Measurements from ENCODE around the gene PERM1.
"Not testable (repeated sequence)": the region's sequence is repeated elsewhere in the genome, so short reads cannot be mapped to it uniquely, and the experiment has no call there.

The PERM1 gene

DNA sequence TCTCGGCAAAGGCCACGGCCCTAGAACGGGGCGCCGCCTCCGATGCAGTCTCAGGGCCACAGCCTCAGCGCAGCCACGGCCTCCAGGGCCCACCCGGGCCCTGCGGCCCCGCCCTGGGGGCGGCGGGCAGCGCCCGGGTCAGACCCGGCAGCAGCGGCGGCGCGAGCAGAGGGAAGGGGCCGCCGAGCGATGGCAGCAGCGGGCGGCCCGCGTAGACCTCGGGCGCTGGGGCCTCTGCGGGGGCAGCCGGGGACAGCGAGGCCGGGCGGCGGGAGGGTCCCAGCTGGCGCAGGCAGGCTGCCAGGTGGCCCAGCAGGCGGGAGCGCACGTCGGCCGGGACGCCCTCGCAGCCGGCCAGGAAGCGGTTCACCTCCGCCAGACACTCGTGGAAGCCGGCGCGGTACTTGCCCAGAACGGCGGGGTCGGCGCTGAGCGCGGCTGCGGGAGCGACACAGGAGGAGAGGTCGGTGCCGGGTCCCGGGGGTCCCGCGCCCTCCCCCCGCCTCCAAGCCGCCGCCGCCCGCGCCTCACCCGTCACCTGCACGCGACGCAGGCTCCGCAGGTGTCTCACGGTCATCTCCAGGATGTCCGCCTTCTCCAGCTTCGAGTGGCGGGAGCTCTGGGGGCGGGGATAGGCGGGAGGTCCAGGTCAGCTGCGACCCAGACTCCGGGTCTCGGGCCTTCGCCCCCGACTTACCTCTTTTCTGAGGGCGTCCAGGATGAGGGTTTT is 17.3 kb upstream of the PERM1 start:
- no peak for DNase-seq (ENCODE audit: low read depth in 2 of 2)

DNA sequence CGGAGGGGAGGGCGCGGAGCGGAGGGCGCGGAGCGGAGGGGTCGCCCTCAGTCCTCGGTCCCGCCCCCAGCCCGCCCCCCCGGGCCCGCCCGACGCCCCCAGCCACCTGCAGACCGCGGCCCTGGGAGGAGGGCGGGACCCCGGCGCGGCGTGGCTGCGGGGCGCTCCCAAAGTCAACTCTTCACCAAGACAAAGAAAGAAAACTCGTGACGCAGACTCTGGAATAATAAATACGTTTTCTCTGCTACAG is 16.8 kb upstream of the PERM1 start:
- no peak for DNase-seq (ENCODE audit: low read depth in 2 of 2)

DNA sequence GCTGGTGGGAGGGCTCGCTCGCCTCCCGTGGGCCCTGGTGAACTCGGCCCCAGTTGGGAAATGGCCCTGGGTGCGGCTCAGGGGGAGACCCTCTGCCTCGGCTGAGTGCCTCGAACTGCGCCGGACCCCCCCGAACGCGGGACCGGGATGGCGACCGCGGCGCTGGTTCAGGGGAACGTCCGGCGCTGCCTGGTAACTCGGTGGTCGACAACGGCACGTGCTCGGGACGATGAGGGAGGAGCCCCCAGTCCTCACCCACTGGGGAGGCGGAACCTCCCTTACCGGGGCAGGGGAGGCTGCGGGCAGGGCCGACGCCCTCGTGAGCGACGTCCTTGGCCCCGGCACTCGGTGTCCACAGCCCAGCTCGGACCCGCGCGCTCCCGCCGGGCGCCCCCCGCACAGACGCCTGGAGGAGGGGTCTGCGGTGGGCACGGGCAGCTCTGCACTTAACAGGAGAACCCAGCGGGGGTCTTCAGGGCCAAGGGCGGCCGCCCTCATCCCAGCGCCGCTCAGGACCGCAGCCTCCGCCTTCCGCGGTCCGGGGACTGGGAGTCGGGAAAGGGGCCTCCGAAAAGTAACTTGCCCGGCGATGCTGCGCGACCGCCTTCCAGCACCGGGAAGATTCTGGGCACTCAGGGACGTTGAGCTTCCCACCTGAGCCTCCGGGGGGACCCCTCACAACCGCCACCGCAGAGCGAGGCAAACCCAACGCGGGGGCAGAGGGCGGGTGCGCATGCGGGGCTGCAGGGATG is 16.3 kb upstream of the PERM1 start:
- no peak for DNase-seq (ENCODE audit: low read depth in 2 of 2)

DNA sequence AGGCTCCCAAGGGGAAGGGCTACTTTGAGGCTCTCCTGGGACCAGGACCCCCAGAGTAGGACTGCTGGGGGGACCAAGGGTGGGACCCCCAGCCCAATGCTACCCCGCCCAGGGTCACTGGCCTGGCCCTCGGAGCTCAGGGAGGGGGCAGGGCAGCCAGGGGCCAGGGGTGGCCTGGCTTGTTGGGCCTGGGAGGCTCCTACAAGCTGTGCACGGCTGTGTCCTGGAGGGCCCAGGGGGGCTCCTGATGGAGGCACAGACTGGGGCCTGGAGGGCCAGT is 15.8 kb upstream of the PERM1 start:
- no peak for DNase-seq (ENCODE audit: low read depth in 2 of 2)

DNA sequence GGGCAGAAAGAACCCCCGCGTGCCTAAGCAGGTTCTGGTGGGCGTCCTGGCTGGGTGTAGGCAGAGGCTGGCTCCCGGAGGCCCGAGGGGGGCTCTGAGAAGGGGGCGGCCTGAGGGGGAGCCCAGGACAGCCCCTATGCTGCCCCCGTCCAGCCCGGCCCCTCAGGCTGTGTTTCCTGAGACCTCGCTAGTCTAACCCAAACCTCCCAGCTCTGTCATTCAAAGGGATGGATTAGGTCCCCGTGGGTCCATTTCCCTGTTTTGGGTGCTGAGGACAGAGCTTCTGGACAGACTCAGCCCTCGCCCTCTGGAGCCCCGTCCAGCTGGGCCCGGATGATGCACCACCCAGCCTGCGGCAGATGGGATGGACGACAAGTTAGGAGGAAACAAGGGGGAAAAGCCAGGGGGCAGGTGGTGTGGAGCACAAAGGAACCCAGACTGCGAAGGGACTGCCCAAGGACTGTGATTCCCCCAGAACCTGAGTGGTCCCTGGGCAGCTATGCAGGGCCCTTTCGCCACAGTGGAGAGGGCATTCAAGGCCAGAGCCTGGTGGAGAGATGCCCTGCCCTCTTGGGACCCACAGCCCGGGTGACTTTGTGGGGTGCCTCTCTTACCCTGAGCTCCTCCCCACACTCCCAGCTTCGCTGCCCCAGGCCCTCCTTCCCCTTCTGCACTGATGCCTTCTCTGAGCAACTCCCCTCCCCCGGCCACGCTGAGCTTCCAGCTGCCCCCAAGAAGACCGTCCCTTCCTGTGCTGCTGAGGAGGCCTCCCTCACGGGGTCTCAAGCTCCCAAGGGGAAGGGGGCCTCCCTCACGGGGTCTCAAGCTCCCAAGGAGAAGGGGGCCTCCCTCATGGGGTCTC is 15.2 kb upstream of the PERM1 start:
- DNase-seq (ENCODE audit: low read depth in 2 of 2), result no peak

DNA sequence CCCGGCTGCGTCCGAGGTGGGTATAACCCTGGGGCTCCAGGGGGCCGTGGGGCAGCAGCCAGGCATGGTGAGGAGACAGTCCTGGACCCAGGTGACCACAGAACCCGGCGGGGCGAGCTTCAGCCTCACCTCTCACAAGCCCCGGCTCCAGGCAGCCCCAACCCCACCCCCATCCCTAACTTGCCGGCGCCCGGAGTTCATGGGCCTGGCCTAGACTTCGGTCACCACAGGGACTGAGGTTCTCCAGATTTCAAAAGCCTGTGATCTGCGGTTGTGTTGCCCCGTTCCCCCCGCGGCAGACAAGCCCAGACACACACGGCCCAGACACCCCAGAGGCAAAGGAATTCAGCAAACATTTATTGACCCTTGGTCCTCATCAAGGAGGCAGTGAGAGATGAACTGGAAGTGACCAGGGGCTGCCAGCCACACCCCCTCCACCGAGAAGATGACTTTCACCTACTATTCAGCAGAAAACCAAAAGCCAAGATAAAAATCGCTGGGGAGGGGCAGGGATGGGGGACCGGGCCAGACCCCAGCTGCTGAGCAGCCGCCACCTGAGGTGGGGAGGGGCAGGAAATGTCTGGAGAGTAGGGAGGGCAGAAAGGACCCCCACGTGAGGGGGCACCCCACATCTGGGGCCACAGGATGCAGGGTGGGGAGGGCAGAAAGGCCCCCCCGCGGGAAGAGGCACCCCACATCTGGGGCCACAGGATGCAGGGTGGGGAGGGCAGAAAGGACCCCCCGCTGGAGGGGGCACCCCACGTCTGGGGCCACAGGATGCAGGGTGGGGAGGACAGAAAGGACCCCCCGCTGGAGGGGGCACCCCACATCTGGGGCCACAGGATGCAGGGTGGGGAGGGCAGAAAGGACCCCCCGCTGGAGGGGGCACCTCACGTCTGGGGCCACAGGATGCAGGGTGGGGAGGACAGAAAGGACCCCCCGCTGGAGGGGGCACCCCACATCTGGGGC is 14.1 kb upstream of the PERM1 start:
- DNase-seq (ENCODE audit: low read depth in 2 of 2), result no peak

DNA sequence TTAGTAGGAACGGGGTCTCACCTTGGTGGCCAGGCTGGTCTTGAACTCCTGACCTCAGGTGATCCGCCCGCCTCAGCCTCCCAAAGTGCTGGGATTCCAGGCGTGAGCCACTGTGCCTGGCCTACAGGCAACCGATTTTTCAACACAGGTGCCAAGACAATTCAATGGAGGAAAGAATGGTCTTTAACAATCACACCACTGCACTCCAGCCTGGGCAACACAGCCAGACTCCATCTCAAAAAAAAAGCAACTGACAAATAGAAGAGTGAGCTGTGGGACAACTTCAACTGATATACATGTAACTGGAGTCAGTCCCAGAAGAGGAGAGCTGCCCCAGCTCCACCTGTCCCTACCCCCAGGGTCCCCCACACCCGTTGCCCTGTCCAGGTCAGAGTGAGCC is 12.7 kb upstream of the PERM1 start:
- not testable (repeated sequence) for DNase-seq (ENCODE audit: low read depth in 2 of 2)

DNA sequence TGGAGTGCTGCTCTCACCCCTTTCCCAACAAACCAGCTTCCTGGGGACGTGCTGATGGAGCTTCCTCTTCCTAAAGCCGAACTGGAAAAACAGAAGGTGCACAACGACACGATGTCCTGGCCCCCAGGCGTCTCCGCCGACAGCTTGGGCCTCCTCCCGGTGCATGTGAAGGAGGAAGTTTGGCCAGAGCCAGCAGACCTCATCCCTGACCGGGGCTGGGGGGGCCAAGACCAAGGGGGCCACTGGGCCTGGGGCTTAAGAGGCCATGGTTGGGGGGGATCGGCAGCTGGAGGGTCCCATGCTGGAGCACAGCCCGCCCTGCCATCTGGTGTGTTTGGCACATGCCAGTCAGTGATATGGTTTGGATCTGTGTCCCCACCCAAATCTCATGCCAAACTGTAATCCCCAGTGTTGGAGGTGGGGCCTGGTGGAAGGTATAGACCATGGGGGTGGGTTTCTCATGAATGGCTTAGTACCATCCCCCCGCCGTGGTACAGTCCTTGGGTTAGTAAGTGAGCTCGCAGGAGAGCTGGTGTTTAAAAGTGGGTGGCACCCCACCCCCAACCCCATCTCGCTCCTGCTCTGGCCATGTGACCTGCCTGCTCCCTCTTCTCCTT is 11.6 kb upstream of the PERM1 start:
- DNase-seq (ENCODE audit: low read depth in 2 of 2), result no peak

DNA sequence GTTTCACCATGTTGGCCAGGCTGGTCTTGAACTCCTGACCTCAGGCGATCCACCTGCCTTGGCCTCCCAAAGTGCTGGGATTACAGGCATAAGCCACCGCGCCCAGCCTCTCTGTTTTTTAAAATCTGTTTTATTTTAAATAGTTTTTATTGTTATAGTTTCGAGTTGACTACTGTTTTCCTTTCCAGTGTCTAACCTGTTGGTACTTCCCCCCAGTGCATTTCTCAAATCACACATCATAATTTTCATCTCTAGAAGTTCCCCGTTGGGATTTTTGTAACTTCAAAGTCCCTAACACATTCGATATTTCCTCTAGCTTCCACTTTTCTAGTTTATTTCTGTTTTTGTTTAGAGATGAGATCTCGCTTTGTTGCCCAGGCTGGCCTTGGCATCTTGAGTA is 10.5 kb upstream of the PERM1 start:
- DNase-seq (ENCODE audit: low read depth in 2 of 2), result no peak

DNA sequence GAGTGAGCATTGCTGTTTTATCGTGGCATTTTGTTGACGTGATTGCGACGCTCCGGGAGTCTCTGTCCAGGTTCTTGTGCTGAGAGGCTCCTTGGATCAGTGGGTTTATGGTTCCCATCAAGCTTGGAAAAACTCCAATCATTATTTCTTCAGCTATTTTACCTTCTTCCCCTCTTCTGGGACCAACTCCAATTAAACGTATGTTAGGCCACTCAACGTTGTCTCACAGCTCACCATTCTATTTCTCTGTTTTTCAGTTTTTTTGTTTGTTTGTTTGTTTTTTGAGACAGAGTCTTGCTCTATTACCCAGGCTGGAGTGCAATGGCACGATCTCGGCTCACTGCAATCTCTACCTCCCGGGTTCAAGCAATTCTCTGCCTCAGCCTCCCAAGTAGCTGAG is 10.0 kb upstream of the PERM1 start:
- no peak for DNase-seq (ENCODE audit: low read depth in 2 of 2)

DNA sequence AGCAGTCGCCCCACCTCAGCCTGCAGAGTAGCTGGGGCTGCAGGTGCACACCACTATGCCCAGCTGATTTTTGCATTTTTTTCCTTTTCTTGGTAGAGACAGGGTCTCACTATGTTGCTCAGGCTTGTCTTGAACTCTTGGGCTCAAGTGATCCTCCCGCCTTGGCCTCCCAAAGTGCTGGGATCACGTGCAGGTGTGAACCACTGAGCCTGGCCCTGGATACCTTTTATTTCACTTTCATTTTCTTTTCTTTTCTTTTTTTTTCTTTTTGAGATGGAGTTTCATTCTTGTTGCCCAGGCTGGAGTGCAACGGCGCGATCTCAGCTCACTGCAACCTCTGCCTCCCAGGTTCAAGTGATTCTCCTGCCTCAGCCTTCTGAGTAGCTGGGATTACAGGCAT is 9.4 kb upstream of the PERM1 start:
- not testable (repeated sequence) for DNase-seq (ENCODE audit: low read depth in 2 of 2)

DNA sequence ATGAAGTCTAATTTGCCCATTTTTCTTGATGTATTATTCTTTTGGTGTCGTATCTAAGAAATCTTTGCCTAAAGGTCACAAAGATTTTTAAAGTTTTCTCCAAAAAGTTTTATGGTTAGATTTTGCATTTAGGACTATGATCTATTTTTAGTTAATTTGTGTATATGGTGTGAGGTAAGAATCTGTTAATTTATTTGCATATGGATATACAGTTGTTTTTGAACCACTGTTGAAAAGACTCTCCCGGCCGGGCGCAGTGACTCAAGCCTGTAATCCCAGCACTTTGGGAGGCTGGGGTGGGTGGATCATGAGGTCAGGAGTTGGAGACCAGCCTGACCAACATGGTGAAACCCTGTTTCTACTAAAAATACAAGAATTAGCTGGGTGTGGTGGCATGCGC is 6.2 kb upstream of the PERM1 start:
- DNase-seq (ENCODE audit: low read depth in 2 of 2), result not testable (repeated sequence)

DNA sequence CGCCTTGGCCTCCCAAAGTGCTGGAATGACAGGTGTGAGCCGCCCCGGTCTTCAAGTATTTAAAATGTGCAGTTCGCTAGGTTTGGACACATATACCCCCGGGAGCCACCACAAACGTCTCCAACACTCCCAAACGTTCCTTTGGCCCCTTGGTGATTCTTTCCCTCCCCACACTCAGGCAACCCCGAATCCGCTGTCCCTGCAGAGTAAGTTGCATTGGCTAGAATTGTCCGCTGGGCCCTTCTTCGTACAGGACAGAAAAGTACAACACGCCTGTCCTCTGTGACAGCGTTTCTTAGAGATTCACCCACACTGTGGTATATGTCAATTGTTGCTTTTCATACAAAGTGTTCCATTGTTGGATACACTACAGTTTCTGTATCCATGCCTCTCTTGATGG is 3.2 kb upstream of the PERM1 start:
- DNase-seq (ENCODE audit: low read depth in 2 of 2), result no peak

DNA sequence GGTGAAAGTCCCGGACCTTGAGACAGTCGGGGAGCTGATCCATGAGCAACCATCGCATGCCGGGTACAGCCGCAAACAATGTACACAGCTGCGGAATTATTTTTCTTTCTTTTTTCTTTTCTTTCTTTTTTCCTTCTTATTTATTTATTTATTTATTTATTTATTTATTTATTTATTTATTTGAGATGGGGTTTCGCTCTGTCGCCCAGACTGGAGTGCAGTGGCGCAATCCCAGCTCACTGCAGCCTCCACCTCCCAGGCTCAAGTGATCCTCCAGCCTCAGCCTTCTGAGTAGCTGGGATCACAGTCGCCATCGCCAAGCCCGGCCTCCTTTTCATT is 2.6 kb upstream of the PERM1 start:
- no peak for DNase-seq (ENCODE audit: low read depth in 2 of 2)

DNA sequence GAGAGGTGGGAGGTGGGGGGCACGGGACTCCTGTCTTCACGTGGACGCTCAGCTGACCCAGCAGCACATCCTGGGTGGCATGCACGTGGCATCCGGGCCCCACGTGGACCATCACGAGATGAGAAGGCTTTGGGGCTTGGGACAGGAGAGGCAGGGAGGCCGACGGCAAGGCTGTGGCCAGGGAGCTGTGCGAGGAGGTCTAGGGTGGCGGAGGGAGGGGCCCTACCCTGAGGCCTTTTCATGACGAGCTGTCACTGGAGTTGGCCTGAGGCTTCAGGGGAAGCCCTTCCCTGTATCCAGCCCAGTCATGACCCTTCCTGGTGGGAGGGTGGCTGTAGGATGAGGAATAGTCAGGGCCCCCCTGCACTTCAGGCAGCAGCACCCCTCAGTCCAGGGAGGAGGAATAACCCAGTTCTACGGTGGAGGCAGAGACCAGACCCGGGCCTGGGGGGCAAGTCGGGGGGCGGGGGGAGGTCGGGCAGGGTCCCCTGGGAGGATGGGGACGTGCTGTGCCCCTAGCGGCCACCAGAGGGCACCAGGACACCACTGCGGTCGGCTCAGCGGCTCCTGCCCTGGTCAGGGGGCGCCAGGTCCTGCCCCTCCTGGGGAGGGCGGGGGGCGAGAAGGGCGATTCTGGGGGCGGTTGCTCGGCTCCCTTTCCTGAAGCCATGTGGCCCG is 2.0 kb upstream of the PERM1 start:
- DNase-seq (ENCODE audit: low read depth in 2 of 2), result peak; percentile 45 to 55

DNA sequence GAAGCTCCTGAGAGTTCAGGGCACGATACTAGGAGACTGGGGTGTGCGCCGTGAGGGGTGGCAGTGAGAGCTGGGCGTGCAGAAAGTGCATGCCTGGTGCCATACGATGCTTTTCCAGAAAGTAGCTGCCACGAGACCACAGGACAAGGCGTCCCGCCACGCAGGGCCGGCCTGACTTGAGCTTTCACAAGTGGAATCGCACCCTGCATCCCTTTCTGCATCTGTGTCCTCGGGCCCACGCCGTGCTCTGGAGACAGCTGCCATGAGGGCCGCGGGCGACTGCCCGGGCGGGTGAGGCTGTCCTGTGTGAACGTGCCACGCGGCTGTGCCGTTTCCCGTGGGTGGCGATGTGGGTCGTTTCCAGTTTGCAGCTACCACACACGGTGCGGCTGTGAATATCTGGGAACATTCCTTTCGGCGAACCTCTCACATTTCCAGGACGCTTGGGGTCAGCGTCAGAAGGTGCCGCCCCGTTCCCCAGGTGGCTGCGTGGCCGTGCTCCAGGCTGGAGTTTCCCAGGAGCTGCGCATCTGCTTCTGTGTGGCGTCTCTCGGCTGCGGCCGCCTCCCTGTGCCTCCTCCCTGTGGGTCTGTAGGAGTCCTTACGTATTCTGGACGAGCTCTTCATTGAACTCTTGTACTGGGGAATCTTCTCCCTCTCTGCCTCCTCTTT is 1.0 kb upstream of the PERM1 start:
- no peak for DNase-seq (ENCODE audit: low read depth in 2 of 2)

DNA sequence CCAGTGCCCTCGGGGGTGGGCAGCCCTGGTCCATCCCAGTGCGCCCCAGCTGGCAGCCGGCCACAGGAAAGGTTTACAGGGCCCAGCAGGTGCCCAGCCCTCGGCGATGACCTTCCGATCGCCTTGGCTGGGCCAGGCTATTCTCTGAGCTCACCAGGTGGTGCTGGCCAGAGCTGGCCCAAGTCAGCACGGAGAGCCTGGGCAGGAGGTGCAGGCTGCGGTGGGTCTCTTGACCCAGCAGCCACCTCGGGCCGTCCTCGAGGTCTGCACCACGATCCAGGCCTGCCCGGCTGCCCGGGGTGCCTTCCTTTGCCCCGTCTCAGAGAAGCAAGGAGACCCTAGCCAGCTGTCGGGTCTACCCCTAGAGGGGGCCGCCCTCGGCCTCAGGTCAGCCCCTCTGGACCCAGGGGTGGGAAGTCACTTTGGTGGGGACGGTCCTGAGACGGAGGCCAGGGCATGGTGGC is 370 bp downstream of the PERM1 start:
- DNase-seq (ENCODE audit: low read depth in 2 of 2), result no peak

DNA sequence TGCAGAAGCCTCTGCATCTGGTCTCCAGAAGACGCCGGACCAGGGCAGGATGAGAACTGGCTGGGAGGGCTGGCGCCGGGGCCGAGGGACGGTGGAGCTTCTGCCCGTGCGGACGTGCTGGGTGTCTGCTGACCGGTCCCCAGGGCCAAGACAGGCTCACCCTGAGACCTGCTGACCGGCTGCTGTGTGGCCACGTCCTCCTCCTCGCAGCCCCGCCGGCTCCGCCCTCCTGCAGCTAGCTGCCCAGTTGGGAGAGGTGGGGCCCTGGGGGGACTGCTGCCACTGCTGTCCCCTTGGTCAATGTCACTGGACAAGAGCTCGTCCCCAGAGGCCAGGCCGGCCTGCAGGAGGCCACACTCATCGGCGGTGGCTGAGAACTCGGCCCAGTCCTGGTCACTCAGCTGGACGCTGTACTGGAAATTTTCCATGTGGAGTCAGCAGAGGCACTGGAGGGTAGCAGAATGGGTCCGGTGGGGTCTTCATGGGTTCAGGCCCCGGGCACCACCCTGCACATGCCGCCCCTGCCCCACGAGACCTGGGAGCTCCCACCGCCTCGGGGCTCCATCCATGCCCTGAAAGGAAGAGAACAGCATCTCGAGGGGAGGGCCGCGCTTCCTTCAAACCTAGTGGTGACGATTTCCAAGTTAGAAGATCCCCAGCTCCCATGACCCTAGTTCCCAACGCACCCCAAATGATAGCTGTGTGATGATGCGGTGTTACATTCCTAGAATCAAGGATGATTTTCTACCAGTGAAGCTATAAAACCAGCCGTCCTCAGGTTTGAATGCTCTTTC is 1.1 kb downstream of the PERM1 start:
- no peak for DNase-seq (ENCODE audit: low read depth in 2 of 2)

DNA sequence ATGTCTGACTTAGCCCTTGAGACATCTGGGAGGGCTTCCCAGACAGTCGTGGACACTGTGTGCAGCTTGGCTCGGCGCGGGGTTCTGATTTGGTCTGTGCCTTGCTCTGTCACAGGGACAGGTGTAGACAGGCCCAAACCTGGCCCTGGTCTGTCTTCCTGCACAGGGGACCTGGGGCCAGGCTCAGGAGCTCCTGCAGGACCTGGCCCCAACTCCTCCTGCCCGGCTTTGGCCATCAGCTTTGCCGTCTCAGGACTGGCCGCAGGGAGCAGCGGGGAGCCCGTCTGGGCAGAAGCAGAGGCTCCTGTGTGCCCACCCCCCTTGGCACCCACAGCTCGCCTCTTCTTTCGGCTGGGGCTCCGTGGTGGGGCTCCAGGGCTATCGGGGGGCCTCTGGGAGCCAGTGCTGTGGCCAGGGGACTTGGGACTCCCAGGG is 1.7 kb downstream of the PERM1 start:
- no peak for DNase-seq (ENCODE audit: low read depth in 2 of 2)

DNA sequence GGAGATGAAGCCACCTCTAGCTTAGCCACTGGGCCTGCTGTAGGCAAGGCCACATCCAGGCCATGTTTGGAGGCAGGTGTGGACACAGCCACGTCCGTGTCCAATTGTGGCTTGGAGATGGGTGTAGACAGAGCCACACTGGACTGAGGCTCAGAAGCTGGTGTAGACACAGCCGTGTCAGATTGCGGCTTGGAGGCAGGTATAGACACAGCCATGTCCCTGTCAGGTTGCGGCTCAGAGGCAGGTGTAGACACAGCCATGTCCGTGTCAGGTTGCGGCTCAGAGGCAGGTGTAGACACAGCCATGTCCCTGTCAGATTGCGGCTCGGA is 2.2 kb downstream of the PERM1 start:
- no peak for DNase-seq (ENCODE audit: low read depth in 2 of 2)

All from stimulated activated CD4-positive, alpha-beta T cell treated with anti-CD3 and anti-CD28 coated beads, Interleukin-4, amount 100 ng/mL, for 48 hours (primary cell).